Liver (tissue), 9 donors: Measurements from ENCODE around the gene HUNK. TPM values are rescaled to one million over a fixed set of nuclear protein-coding genes. Genes with fewer than 3 reads are reported as not detected.

ENCODE experiments used
- DNase-seq: peaks from one replicate; pipeline ENCODE4 v3.0.0-alpha.2; 2017; ENCODE audit warnings: low spot score
- H3K27ac ChIP-seq, 2 donors: one replicate each; pipeline ENCODE4 v1.7.0; 2013; ENCODE audit warnings: inconsistent platforms in 2 of 2, low read length in 2 of 2, control low read depth in 1 of 2, low read depth in 1 of 2, mild to moderate bottlenecking in 1 of 2
- H3K27me3 ChIP-seq, 4 donors: one replicate each; pipeline versions ENCODE4 v1.6.1 to v1.7.0; 2013; ENCODE audit warnings: low read length in 3 of 4, inconsistent platforms in 1 of 4, mild to moderate bottlenecking in 1 of 4, moderate library complexity in 1 of 4; ENCODE audit not compliant: control insufficient read depth in 4 of 4, insufficient read depth in 4 of 4
- H3K36me3 ChIP-seq, 4 donors: one replicate each; pipeline versions ENCODE4 v1.6.1 to v1.7.0; 2013; ENCODE audit warnings: low read length in 3 of 4, mild to moderate bottlenecking in 3 of 4, low read depth in 1 of 4, moderate library complexity in 1 of 4; ENCODE audit not compliant: control insufficient read depth in 4 of 4, insufficient read depth in 3 of 4
- H3K4me1 ChIP-seq, 4 donors: one replicate each; pipeline versions ENCODE4 v1.6.1 to v1.7.0; 2013; ENCODE audit warnings: low read length in 3 of 4, mild to moderate bottlenecking in 3 of 4, moderate library complexity in 1 of 4; ENCODE audit not compliant: control insufficient read depth in 4 of 4, insufficient read depth in 4 of 4
- H3K4me3 ChIP-seq, 3 donors: one replicate each; pipeline versions ENCODE4 v1.6.1 to v1.7.0; 2013; ENCODE audit warnings: low read length in 3 of 3, control low read depth in 1 of 3, low read depth in 1 of 3, mild to moderate bottlenecking in 1 of 3
- H3K9ac ChIP-seq, 2 donors: one replicate each; pipeline ENCODE4 v1.7.0; 2013; ENCODE audit warnings: low read length in 2 of 2, mild to moderate bottlenecking in 2 of 2, moderate library complexity in 2 of 2, control low read depth in 1 of 2, low read depth in 1 of 2
- H3K9me3 ChIP-seq, 4 donors: one replicate each; pipeline versions ENCODE4 v1.6.1 to v1.7.0; 2013; ENCODE audit warnings: low read length in 3 of 4; ENCODE audit not compliant: control insufficient read depth in 4 of 4
- EGR1 ChIP-seq, 2 donors: IDR thresholded peaks; 2 replicates each; pipeline ENCODE4 v1.6.1; 2016 to 2018; ENCODE audit warnings: antibody characterized with exemption in 2 of 2, low read depth in 2 of 2
- FOXA1 ChIP-seq: IDR thresholded peaks from 2 replicates; pipeline ENCODE4 v1.6.1; 2016; ENCODE audit warnings: antibody characterized with exemption
- FOXA2 ChIP-seq: IDR thresholded peaks from 2 replicates; pipeline ENCODE4 v1.6.1; 2016; ENCODE audit warnings: antibody characterized with exemption
- GABPA ChIP-seq, 2 donors: IDR thresholded peaks in 1 of 2; conservative IDR thresholded peaks in 1 of 2; 2 replicates each; pipeline ENCODE4 v1.6.1; 2016; ENCODE audit warnings: antibody characterized with exemption in 2 of 2, mild to moderate bottlenecking in 1 of 2, moderate library complexity in 1 of 2
- HNF4A ChIP-seq, 2 donors: conservative IDR thresholded peaks; 2 replicates each; pipeline ENCODE4 v1.6.1; 2016; ENCODE audit warnings: antibody characterized with exemption in 2 of 2, mild to moderate bottlenecking in 2 of 2
- HNF4G ChIP-seq: IDR thresholded peaks from 2 replicates; pipeline ENCODE4 v1.6.1; 2016; ENCODE audit warnings: antibody characterized with exemption
- JUND ChIP-seq, 2 donors: IDR thresholded peaks; 2 replicates each; pipeline ENCODE4 v1.6.1; 2016; ENCODE audit warnings: antibody characterized with exemption in 2 of 2
- NR2F2 ChIP-seq: IDR thresholded peaks from 2 replicates; pipeline ENCODE4 v1.6.1; 2016; ENCODE audit warnings: antibody characterized with exemption
- RAD21 ChIP-seq, 2 donors: IDR thresholded peaks; 2 replicates each; pipeline ENCODE4 v1.6.1; 2016; ENCODE audit warnings: antibody characterized with exemption in 2 of 2, mild to moderate bottlenecking in 2 of 2
- RXRA ChIP-seq, 2 donors: IDR thresholded peaks; 2 replicates each; pipeline ENCODE4 v1.6.1; 2017 to 2018; ENCODE audit warnings: antibody characterized with exemption in 2 of 2, mild to moderate bottlenecking in 1 of 2
- SP1 ChIP-seq: IDR thresholded peaks from 2 replicates; pipeline ENCODE4 v1.6.1; 2018; ENCODE audit warnings: antibody characterized with exemption, mild to moderate bottlenecking
- TAF1 ChIP-seq: conservative IDR thresholded peaks from 2 replicates; pipeline ENCODE4 v1.6.1; 2016; ENCODE audit warnings: antibody characterized with exemption, mild to moderate bottlenecking
- YY1 ChIP-seq: IDR thresholded peaks from 2 replicates; pipeline ENCODE4 v1.6.1; 2016; ENCODE audit warnings: antibody characterized with exemption, mild to moderate bottlenecking
- WGBS: extraction: QIAGEN DNeasy Blood & Tissue Kit; methylation state at CpG from one replicate; pipeline ENCODE4 v1.1.7; 2013; 5-methylcytosine and 5-hydroxymethylcytosine counted together
- polyA plus RNA-seq, 2 donors: library from polyadenylated mRNA; stranded (reverse) in 1 of 2; unstranded in 1 of 2; fragments of 200-250 nt in 1 of 2; fragments of >200 nt in 1 of 2; fragmentation: Nextera tagmentation in 1 of 2; extraction: Ambion mirVana in 1 of 2; gene quantifications; one replicate each; pipeline versions ENCODE4 v1.2.1 to v1.2.3, GENCODE V29; 2013 to 2015
- total RNA-seq, 2 donors: library from RNA; depleted of rRNA; stranded (reverse); fragments of >200 nt; gene quantifications; one replicate each; pipeline ENCODE4 v1.2.3, GENCODE V29; 2014
- TF ChIP-seq, protein P1 (sequence below): IDR thresholded peaks from 2 replicates; pipeline ENCODE4 v1.6.1; 2016; ENCODE audit warnings: antibody characterized with exemption
- TF ChIP-seq, protein P2 (sequence below): IDR thresholded peaks from 2 replicates; pipeline ENCODE4 v1.6.1; 2016; ENCODE audit warnings: antibody characterized with exemption
- TF ChIP-seq, protein P3 (sequence below): IDR thresholded peaks from 2 replicates; pipeline ENCODE4 v1.6.1; 2016; ENCODE audit warnings: antibody characterized with exemption
- TF ChIP-seq, protein P4 (sequence below): IDR thresholded peaks from 2 replicates; pipeline ENCODE4 v1.6.1; 2016; ENCODE audit warnings: antibody characterized with exemption, mild to moderate bottlenecking
- TF ChIP-seq, protein P5 (sequence below): fragments of 150-350 bp; IDR thresholded peaks from 2 replicates; pipeline ENCODE4 v1.5.1; 2017; ENCODE audit warnings: improper control_type of control experiment, low read depth, low read length; ENCODE audit not compliant: missing input control
- donor health status: healthy.
- donor health status: healthy.
- donor health status: healthy.
- donor health status: healthy.
- donor health status: healthy.

HUNK gene
- total and polyA plus RNA-seq, 4 donors: 0.11 to 0.92 (median 0.30) TPM

DNA sequence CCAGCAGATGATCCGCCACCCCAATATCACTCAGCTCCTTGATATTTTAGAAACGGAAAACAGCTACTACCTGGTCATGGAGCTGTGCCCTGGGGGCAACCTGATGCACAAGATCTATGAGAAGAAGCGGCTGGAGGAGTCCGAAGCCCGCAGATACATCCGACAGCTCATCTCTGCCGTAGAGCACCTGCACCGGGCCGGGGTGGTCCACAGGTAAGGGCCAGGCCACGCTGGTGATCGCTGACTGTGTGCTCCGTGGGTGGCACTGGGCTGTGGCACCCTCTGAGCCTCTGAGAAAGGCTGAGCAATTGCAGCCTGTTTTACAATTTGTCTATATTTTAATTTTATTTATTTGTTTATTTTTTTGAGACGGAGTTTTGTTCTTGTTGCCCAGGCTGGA is 51.7 kb downstream of the HUNK start:
- Histone ChIP-seq H3K9me3 (peaks cover 0 to 3% (median 0%) of the 10 kb centered on the region in 4 donors), H3K4me3 (no peak overlapping the region), H3K27me3 (no peaks in the 10 kb centered on the region), H3K9ac (no peak overlapping the region), H3K36me3 (no peaks in the 10 kb centered on the region), H3K27ac (no peak overlapping the region), H3K4me1 (no peaks in the 10 kb centered on the region)
- TF ChIP-seq, protein P1, sequence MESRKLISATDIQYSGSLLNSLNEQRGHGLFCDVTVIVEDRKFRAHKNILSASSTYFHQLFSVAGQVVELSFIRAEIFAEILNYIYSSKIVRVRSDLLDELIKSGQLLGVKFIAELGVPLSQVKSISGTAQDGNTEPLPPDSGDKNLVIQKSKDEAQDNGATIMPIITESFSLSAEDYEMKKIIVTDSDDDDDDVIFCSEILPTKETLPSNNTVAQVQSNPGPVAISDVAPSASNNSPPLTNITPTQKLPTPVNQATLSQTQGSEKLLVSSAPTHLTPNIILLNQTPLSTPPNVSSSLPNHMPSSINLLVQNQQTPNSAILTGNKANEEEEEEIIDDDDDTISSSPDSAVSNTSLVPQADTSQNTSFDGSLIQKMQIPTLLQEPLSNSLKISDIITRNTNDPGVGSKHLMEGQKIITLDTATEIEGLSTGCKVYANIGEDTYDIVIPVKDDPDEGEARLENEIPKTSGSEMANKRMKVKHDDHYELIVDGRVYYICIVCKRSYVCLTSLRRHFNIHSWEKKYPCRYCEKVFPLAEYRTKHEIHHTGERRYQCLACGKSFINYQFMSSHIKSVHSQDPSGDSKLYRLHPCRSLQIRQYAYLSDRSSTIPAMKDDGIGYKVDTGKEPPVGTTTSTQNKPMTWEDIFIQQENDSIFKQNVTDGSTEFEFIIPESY: no peak
- TF ChIP-seq FOXA1 (no peak), FOXA2 (no peak), TAF1 (no peak), RXRA (IDR thresholded peaks at IDR 0.05) (no peak), HNF4G (no peak), GABPA (IDR thresholded peaks at IDR 0.05 in 1 of 2, conservative IDR thresholded peaks at IDR 0.05 in 1 of 2) (no peak), RAD21 (IDR thresholded peaks at IDR 0.05) (no peak), EGR1 (IDR thresholded peaks at IDR 0.05; ENCODE audit: low read depth in 2 of 2) (no peak), HNF4A (conservative IDR thresholded peaks at IDR 0.05) (no peak), NR2F2 (no peak), YY1 (no peak), JUND (IDR thresholded peaks at IDR 0.05) (no peak), SP1 (no peak)
- TF ChIP-seq, protein P2, sequence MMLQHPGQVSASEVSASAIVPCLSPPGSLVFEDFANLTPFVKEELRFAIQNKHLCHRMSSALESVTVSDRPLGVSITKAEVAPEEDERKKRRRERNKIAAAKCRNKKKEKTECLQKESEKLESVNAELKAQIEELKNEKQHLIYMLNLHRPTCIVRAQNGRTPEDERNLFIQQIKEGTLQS: no peak
- TF ChIP-seq, protein P3, sequence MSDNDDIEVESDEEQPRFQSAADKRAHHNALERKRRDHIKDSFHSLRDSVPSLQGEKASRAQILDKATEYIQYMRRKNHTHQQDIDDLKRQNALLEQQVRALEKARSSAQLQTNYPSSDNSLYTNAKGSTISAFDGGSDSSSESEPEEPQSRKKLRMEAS: no peak
- TF ChIP-seq, protein P4, sequence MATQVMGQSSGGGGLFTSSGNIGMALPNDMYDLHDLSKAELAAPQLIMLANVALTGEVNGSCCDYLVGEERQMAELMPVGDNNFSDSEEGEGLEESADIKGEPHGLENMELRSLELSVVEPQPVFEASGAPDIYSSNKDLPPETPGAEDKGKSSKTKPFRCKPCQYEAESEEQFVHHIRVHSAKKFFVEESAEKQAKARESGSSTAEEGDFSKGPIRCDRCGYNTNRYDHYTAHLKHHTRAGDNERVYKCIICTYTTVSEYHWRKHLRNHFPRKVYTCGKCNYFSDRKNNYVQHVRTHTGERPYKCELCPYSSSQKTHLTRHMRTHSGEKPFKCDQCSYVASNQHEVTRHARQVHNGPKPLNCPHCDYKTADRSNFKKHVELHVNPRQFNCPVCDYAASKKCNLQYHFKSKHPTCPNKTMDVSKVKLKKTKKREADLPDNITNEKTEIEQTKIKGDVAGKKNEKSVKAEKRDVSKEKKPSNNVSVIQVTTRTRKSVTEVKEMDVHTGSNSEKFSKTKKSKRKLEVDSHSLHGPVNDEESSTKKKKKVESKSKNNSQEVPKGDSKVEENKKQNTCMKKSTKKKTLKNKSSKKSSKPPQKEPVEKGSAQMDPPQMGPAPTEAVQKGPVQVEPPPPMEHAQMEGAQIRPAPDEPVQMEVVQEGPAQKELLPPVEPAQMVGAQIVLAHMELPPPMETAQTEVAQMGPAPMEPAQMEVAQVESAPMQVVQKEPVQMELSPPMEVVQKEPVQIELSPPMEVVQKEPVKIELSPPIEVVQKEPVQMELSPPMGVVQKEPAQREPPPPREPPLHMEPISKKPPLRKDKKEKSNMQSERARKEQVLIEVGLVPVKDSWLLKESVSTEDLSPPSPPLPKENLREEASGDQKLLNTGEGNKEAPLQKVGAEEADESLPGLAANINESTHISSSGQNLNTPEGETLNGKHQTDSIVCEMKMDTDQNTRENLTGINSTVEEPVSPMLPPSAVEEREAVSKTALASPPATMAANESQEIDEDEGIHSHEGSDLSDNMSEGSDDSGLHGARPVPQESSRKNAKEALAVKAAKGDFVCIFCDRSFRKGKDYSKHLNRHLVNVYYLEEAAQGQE: no peak
- TF ChIP-seq, protein P5, sequence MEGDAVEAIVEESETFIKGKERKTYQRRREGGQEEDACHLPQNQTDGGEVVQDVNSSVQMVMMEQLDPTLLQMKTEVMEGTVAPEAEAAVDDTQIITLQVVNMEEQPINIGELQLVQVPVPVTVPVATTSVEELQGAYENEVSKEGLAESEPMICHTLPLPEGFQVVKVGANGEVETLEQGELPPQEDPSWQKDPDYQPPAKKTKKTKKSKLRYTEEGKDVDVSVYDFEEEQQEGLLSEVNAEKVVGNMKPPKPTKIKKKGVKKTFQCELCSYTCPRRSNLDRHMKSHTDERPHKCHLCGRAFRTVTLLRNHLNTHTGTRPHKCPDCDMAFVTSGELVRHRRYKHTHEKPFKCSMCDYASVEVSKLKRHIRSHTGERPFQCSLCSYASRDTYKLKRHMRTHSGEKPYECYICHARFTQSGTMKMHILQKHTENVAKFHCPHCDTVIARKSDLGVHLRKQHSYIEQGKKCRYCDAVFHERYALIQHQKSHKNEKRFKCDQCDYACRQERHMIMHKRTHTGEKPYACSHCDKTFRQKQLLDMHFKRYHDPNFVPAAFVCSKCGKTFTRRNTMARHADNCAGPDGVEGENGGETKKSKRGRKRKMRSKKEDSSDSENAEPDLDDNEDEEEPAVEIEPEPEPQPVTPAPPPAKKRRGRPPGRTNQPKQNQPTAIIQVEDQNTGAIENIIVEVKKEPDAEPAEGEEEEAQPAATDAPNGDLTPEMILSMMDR: no peak
- WGBS: 95% methylated on average over 13 of the region's 13 CpGs
- no peak for DNase-seq
